ENCODE results near the gene CALHM2.

DNA sequence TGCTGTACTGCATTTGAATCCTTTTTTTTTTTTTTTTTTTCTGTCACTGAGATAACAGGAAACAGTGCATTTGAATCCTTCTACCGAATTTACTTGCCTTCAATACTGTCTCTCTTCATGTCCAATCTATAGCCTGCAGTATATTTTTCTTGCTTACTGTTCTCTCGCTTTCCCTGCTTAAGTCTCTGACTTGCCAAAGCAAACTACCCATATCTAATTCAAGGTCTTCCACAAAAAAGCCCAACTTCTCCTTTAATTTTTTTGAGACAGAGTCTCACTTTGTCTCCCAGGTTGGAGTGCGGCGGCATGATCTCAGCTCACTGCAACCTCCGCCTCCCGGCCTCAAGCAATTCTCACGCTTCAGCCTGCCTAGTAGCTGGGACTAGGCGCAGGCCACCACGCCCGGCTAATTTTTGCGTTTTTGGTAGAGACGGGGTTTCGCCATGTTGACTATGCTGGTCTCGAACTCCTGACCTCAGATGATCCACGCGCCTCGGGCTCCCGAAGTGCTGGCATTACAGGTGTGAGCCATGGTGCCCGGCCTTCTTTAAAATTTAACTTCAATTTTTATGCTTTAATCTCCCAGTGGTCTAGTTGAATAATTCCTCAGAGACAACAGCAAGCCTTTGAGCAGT is 54.9 kb downstream of the CALHM2 start:
- TF ChIP-seq POLR2AphosphoS5 (IDR thresholded peaks at IDR 0.05; ENCODE audit: low read depth, low read length): no peak
- no peak for TF ChIP-seq POU2F2 (IDR thresholded peaks at IDR 0.05; ENCODE audit: low read depth, low read length)

All from GM12891 (cell line).